Smooth muscle cell (in vitro differentiated cells): ENCODE measurements around the gene SSBP3. TPM values are rescaled to one million over a fixed set of nuclear protein-coding genes. Genes with fewer than 3 reads are reported as not detected.

Source experiments
- DNase-seq: peaks from one replicate; lab custom pipeline; 2025; ENCODE audit not compliant: unreplicated experiment; lab: John Stamatoyannopoulos, UW
- H2AFZ ChIP-seq: fragments of 200-600 bp; sonication (generic); 2 replicates; pipeline ENCODE4 v1.6.0; 2016; ENCODE audit warnings: antibody characterized with exemption, low read depth, mild to moderate bottlenecking
- H3F3A ChIP-seq: fragments of 200-600 bp; sonication (generic); 2 replicates; pipeline ENCODE4 v1.6.0; 2017; ENCODE audit warnings: antibody characterized with exemption, low read depth
- H3K27ac ChIP-seq: fragments of 200-600 bp; sonication (generic); 2 replicates; pipeline ENCODE4 v1.5.1; 2016; ENCODE audit warnings: low read depth, mild to moderate bottlenecking
- H3K27me3 ChIP-seq: fragments of 200-600 bp; sonication (generic); 2 replicates; pipeline ENCODE4 v1.6.1; 2016; ENCODE audit warnings: low read depth, mild to moderate bottlenecking
- H3K36me3 ChIP-seq: fragments of 200-600 bp; sonication (generic); 2 replicates; pipeline ENCODE4 v1.5.1; 2016; ENCODE audit warnings: low read depth
- H3K4me1 ChIP-seq: fragments of 200-600 bp; sonication (generic); 2 replicates; pipeline ENCODE4 v1.5.1; 2016; ENCODE audit warnings: low read depth
- H3K4me2 ChIP-seq: fragments of 200-600 bp; sonication (generic); 2 replicates; pipeline ENCODE4 v1.6.0; 2016; ENCODE audit warnings: mild to moderate bottlenecking
- H3K4me3 ChIP-seq: fragments of 200-600 bp; sonication (generic); 2 replicates; pipeline ENCODE4 v1.5.1; 2016; ENCODE audit warnings: mild to moderate bottlenecking
- H3K79me2 ChIP-seq: fragments of 200-600 bp; sonication (generic); 2 replicates; pipeline ENCODE4 v1.6.0; 2016; ENCODE audit warnings: low read depth, mild to moderate bottlenecking
- H3K9ac ChIP-seq: fragments of 200-600 bp; sonication (generic); 2 replicates; pipeline ENCODE4 v1.6.0; 2016; ENCODE audit warnings: low read depth
- H3K9me3 ChIP-seq: fragments of 200-600 bp; sonication (generic); replicated peaks from 2 replicates; pipeline ENCODE4 v1.5.1; 2016; ENCODE audit warnings: low read depth
- H4K20me1 ChIP-seq: fragments of 200-600 bp; sonication (generic); 2 replicates; pipeline ENCODE4 v1.6.0; 2016; ENCODE audit warnings: low read depth
- CTCF ChIP-seq: fragments of 200-600 bp; sonication (generic); IDR thresholded peaks from 2 replicates; pipeline ENCODE4 v1.5.1; 2017; ENCODE audit warnings: borderline replicate concordance, mild to moderate bottlenecking, antibody characterized with exemption; ENCODE audit not compliant: insufficient read depth, poor library complexity, severe bottlenecking
- WGBS: methylation state at CpG from one replicate; pipeline ENCODE4 v1.1.7; 2016; ENCODE audit warnings: low lambda C conversion rate; 5-methylcytosine and 5-hydroxymethylcytosine counted together
- polyA plus RNA-seq: library from polyadenylated mRNA; unstranded; fragments of >200 nt; fragmentation: Nextera tagmentation; extraction: Ambion mirVana; gene quantifications from 2 replicates; pipeline ENCODE4 v1.2.1, GENCODE V29; 2016
- total RNA-seq: library from RNA; depleted of rRNA; stranded (reverse); fragments of >200 nt; gene quantifications from 2 replicates; pipeline ENCODE4 v1.2.3, GENCODE V29; 2014

Gene SSBP3
- total and polyA plus RNA-seq, 2 experiments from 2014 or later: 26.5 to 30.1 TPM

GRCh38 chr1:54350360-54350759 is 55.8 kb downstream of the SSBP3 start:
- Histone ChIP-seq H3K79me2 (peaks cover 64% of the 10 kb centered on the region), H3K4me3 (no peak overlapping the region), H3F3A (no peaks in the 10 kb centered on the region), H3K27me3 (no peaks in the 10 kb centered on the region), H3K27ac (no peak overlapping the region), H3K4me1 (peaks cover 42% of the 10 kb centered on the region), H3K4me2 (no peak overlapping the region), H2AFZ (no peak overlapping the region), H3K36me3 (no peaks in the 10 kb centered on the region), H4K20me1 (peaks cover 98% of the 10 kb centered on the region), H3K9me3 (no peaks in the 10 kb centered on the region), H3K9ac (no peak overlapping the region)
- no peak for TF ChIP-seq CTCF
- DNase-seq: no peak
- WGBS: 29% methylated on average over 5 of the region's 5 CpGs

- no peak for TF ChIP-seq CTCF
- H3K9ac ChIP-seq: no peak overlapping the region
- H3K27me3 ChIP-seq: no peaks in the 10 kb centered on the region
- H2AFZ ChIP-seq: no peak overlapping the region
- H3K9me3 ChIP-seq: no peaks in the 10 kb centered on the region
- 95% methylated on average over 5 of the region's 5 CpGs for WGBS
- peaks cover 98% of the 10 kb centered on the region for H4K20me1 ChIP-seq
- no peak overlapping the region for H3K4me2 ChIP-seq
- DNase-seq: no peak
- H3K36me3 ChIP-seq: no peaks in the 10 kb centered on the region
- peaks cover 25% of the 10 kb centered on the region for H3K4me1 ChIP-seq
- H3F3A ChIP-seq: no peaks in the 10 kb centered on the region
- H3K27ac ChIP-seq: no peak overlapping the region
- H3K79me2 ChIP-seq: peaks cover 69% of the 10 kb centered on the region
- H3K4me3 ChIP-seq: no peak overlapping the region
Measured at GRCh38 chr1:54348700-54349021, 57.5 kb downstream of the SSBP3 start.

GRCh38 chr1:54347955-54348699 is 58.1 kb downstream of the SSBP3 start:
- Histone ChIP-seq H3K79me2 (peaks cover 74% of the 10 kb centered on the region), H3F3A (no peaks in the 10 kb centered on the region), H2AFZ (no peak overlapping the region), H3K27me3 (no peaks in the 10 kb centered on the region), H3K9me3 (no peaks in the 10 kb centered on the region), H3K4me2 (no peak overlapping the region), H3K9ac (no peak overlapping the region), H3K4me3 (no peak overlapping the region), H3K4me1 (peaks cover 20% of the 10 kb centered on the region), H3K36me3 (no peaks in the 10 kb centered on the region), H4K20me1 (peaks cover 98% of the 10 kb centered on the region), H3K27ac (no peak overlapping the region)
- TF ChIP-seq CTCF: no peak
- DNase-seq: no peak
- 89% methylated on average over 13 of the region's 14 CpGs for WGBS
